ENCODE measurements around the gene RASSF6.
"Not testable (repeated sequence)": the region's sequence is repeated elsewhere in the genome, so short reads cannot be mapped to it uniquely, and the experiment has no call there.

Gene RASSF6

GRCh38 chr4:73620115-73620792 is at the start of gene RASSF6:
Gene RASSF6, minus strand, starts transcription at chr4:73620436. Its CDS starts 8,641 bp downstream, at chr4:73611795.
- no peak for DNase-seq (ENCODE audit: low spot score)

- no peak for DNase-seq (ENCODE audit: low spot score)
These were observed 49.4 kb upstream of the RASSF6 start for GRCh38 chr4:73669410-73670183.

GRCh38 chr4:73668782-73669201 is 48.6 kb upstream of the RASSF6 start:
- no peak for DNase-seq (ENCODE audit: low spot score)

- not testable (repeated sequence) for DNase-seq (ENCODE audit: low spot score)
These were observed 45.7 kb upstream of the RASSF6 start for GRCh38 chr4:73665924-73666323.

- no peak for DNase-seq (ENCODE audit: low spot score)
These were observed 44.2 kb upstream of the RASSF6 start for GRCh38 chr4:73664470-73664869.

GRCh38 chr4:73663576-73663975 is 43.3 kb upstream of the RASSF6 start:
- DNase-seq (ENCODE audit: low spot score) = no peak

GRCh38 chr4:73662709-73663546 is 42.7 kb upstream of the RASSF6 start:
- peak; percentile 69 for DNase-seq (ENCODE audit: low spot score)

- peak; percentile 59 for DNase-seq (ENCODE audit: low spot score)
These were observed 41.4 kb upstream of the RASSF6 start for GRCh38 chr4:73661646-73662119.

- no peak for DNase-seq (ENCODE audit: low spot score)
These were observed 40.6 kb upstream of the RASSF6 start for GRCh38 chr4:73660808-73661207.

GRCh38 chr4:73653695-73654106 is 33.5 kb upstream of the RASSF6 start:
- DNase-seq (ENCODE audit: low spot score) = peak; percentile 60

GRCh38 chr4:73650250-73650649 is 30.0 kb upstream of the RASSF6 start:
- no peak for DNase-seq (ENCODE audit: low spot score)

GRCh38 chr4:73648478-73648877 is 28.2 kb upstream of the RASSF6 start:
- DNase-seq (ENCODE audit: low spot score) = no peak

GRCh38 chr4:73646117-73646516 is 25.9 kb upstream of the RASSF6 start:
- no peak for DNase-seq (ENCODE audit: low spot score)

GRCh38 chr4:73631565-73632226 is 11.5 kb upstream of the RASSF6 start:
- no peak for DNase-seq (ENCODE audit: low spot score)

- DNase-seq (ENCODE audit: low spot score) = not testable (repeated sequence)
These were observed 8.6 kb upstream of the RASSF6 start for GRCh38 chr4:73628834-73629233.

GRCh38 chr4:73621357-73621756 is 1.1 kb upstream of the RASSF6 start:
- no peak for DNase-seq (ENCODE audit: low spot score)

- DNase-seq (ENCODE audit: low spot score) = no peak
These were observed 890 bp downstream of the RASSF6 start for GRCh38 chr4:73619346-73619745.

GRCh38 chr4:73617256-73617655 is 3.0 kb downstream of the RASSF6 start:
- no peak for DNase-seq (ENCODE audit: low spot score)

- DNase-seq (ENCODE audit: low spot score) = no peak
These were observed 4.6 kb downstream of the RASSF6 start for GRCh38 chr4:73615613-73616012.

- no peak for DNase-seq (ENCODE audit: low spot score)
These were observed 5.8 kb downstream of the RASSF6 start for GRCh38 chr4:73614311-73614867.

GRCh38 chr4:73613130-73613529 is 7.1 kb downstream of the RASSF6 start:
- no peak for DNase-seq (ENCODE audit: low spot score)

GRCh38 chr4:73612032-73612431 is 8.2 kb downstream of the RASSF6 start:
- DNase-seq (ENCODE audit: low spot score) = no peak
